GM12878 (cell line): Measurements from ENCODE around the gene SRRM3.

Experiments used
- FOS ChIP-seq: IDR thresholded peaks from 3 replicates; pipeline ENCODE4 v1.6.1; 2011; ENCODE audit warnings: borderline replicate concordance; ENCODE audit not compliant: insufficient read length; ENCODE audit errors: extremely low read depth
- TF ChIP-seq, protein P1 (sequence below), 3 experiments: IDR thresholded peaks in 2 of 3; conservative IDR thresholded peaks in 1 of 3; 2 replicates each; pipeline ENCODE4 v1.5.1; 2011; ENCODE audit warnings: low read depth in 3 of 3, low read length in 3 of 3, mild to moderate bottlenecking in 3 of 3, control low read depth in 2 of 3, moderate library complexity in 2 of 3, inconsistent platforms in 1 of 3, mixed read lengths in 1 of 3; ENCODE audit not compliant: control insufficient read depth in 2 of 3, insufficient read depth in 1 of 3; ENCODE audit errors: extremely low read depth in 1 of 3

DNA sequence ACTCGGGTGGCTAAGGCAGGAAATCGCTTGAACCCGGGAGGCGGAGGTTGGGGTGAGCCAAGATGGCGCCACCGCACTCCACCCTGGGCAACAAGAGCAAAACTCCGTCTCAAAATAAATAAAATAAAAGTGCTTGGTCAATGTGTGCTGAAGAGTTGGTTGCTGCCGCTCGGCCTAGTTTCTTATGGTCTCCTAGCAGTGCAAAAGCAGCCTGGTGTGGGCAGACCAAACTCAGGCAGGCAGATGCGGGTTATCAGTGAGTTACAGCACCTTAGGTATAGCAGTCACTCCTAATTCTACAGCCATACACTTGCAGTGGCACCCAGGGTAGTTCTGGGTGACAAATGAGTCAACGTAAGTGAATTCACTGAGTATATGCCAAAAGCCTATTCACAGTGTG lies 123.4 kb downstream of the SRRM3 start:
- no peak for TF ChIP-seq FOS
- TF ChIP-seq, protein P1, sequence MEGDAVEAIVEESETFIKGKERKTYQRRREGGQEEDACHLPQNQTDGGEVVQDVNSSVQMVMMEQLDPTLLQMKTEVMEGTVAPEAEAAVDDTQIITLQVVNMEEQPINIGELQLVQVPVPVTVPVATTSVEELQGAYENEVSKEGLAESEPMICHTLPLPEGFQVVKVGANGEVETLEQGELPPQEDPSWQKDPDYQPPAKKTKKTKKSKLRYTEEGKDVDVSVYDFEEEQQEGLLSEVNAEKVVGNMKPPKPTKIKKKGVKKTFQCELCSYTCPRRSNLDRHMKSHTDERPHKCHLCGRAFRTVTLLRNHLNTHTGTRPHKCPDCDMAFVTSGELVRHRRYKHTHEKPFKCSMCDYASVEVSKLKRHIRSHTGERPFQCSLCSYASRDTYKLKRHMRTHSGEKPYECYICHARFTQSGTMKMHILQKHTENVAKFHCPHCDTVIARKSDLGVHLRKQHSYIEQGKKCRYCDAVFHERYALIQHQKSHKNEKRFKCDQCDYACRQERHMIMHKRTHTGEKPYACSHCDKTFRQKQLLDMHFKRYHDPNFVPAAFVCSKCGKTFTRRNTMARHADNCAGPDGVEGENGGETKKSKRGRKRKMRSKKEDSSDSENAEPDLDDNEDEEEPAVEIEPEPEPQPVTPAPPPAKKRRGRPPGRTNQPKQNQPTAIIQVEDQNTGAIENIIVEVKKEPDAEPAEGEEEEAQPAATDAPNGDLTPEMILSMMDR (IDR thresholded peaks at IDR 0.05 in 2 of 3, conservative IDR thresholded peaks at IDR 0.05 in 1 of 3; ENCODE audit: control insufficient read depth in 2 of 3, extremely low read depth in 1 of 3, insufficient read depth in 1 of 3, low read depth in 3 of 3, low read length in 3 of 3): no peak
